Heart left ventricle (tissue), 13 donors: Measurements from ENCODE around the gene SIL1.
"Not testable (repeated sequence)": the region's sequence is repeated elsewhere in the genome, so short reads cannot be mapped to it uniquely, and the experiment has no call there.

Experiments used
- CTCF ChIP-seq, 12 donors: fragments of 200-600 bp; sonication (generic) in 4 of 12; IDR thresholded peaks; one replicate each; pipeline versions ENCODE4 v1.5.0 to v1.8.0; 2018 to 2022; ENCODE audit warnings: antibody characterized with exemption in 12 of 12, mild to moderate bottlenecking in 5 of 12
- POLR2A ChIP-seq, 2 donors: fragments of 450-650 bp; IDR thresholded peaks; one replicate each; pipeline ENCODE4 v1.6.1; 2017; ENCODE audit warnings: antibody characterized with exemption in 2 of 2, mild to moderate bottlenecking in 2 of 2, moderate library complexity in 2 of 2
- donor health status: ischemic (EF 13 %, LVEDD 7.1; RV severe dilation, severe dysfunction).
- donor health status: DM: no; HTN: yes; CAD: no.
- donor health status: DM: no; HTN: no; CAD: no.
- donor health status: ischemic (EF 25% LVEDD 6.9; RV normal size, moderate dysfunction).
- donor health status: ischemic (EF 25% LVEDD 5.7; RV mildly dilated, moderate dysfunction).
- donor health status: ischemic (EF 35%, LVEDD 5.7; RV mildly dilated, moderate dysfunction).
- donor health status: nonischemic (EF 11% LVEDD 7.7; RV severe dilation, severe dysfunction).
- donor health status: DM: yes; HTN: yes; CAD: no.
- donor health status: PGD.
- donor health status: ischemic (EF 29% LVEDD 5.4; RV normal size, mild dysfunction).
- donor health status: nonischemic (EF 23%, LVEDD 6.1; RV moderate dilation, normal function).

- not testable (repeated sequence) for TF ChIP-seq CTCF, POLR2A (IDR thresholded peaks at IDR 0.05)
Measured at GRCh38 chr5:139011156-139011555, 187.0 kb downstream of the SIL1 start.
